NCI-H748 (cell line): ENCODE measurements around the gene LRG1.

ENCODE experiments used
- DNase-seq: peaks from one replicate; lab custom pipeline; 2025; ENCODE audit not compliant: unreplicated experiment; lab: John Stamatoyannopoulos, UW

The LRG1 gene

GRCh38 chr19:4511300-4512054, 28.4 kb downstream of the LRG1 start:
- DNase-seq, result no peak

- no peak for DNase-seq
Measured at GRCh38 chr19:4510435-4511255, 29.2 kb downstream of the LRG1 start.

- no peak for DNase-seq
Measured at GRCh38 chr19:4508698-4509097, 31.1 kb downstream of the LRG1 start.

- DNase-seq, result no peak
Measured at GRCh38 chr19:4507804-4508203, 32.0 kb downstream of the LRG1 start.

GRCh38 chr19:4507150-4507452, 32.7 kb downstream of the LRG1 start:
- no peak for DNase-seq

- DNase-seq, result no peak
Measured at GRCh38 chr19:4506449-4507149, 33.2 kb downstream of the LRG1 start.

- DNase-seq, result no peak
Measured at GRCh38 chr19:4505570-4506448, 34.0 kb downstream of the LRG1 start.

GRCh38 chr19:4504891-4505569, 34.8 kb downstream of the LRG1 start:
- DNase-seq, result no peak

GRCh38 chr19:4504297-4504701, 35.5 kb downstream of the LRG1 start:
- DNase-seq, result no peak

GRCh38 chr19:4503825-4504170, 36.0 kb downstream of the LRG1 start:
- DNase-seq, result no peak

GRCh38 chr19:4503132-4503824, 36.6 kb downstream of the LRG1 start:
- DNase-seq, result no peak

- no peak for DNase-seq
Measured at GRCh38 chr19:4502282-4503131, 37.3 kb downstream of the LRG1 start.

GRCh38 chr19:4501691-4502090, 38.1 kb downstream of the LRG1 start:
- DNase-seq, result no peak

GRCh38 chr19:4500841-4501591, 38.8 kb downstream of the LRG1 start:
- DNase-seq, result no peak

GRCh38 chr19:4499855-4500254, 40.0 kb downstream of the LRG1 start:
- DNase-seq, result no peak

GRCh38 chr19:4499318-4499717, 40.5 kb downstream of the LRG1 start:
- no peak for DNase-seq

- DNase-seq, result no peak
Measured at GRCh38 chr19:4498694-4499093, 41.1 kb downstream of the LRG1 start.

- DNase-seq, result no peak
Measured at GRCh38 chr19:4497770-4498389, 42.0 kb downstream of the LRG1 start.
